ENCODE data around the gene NKX6-2. TPM values are rescaled to one million over a fixed set of nuclear protein-coding genes. Genes with fewer than 3 reads are reported as not detected.

Gene NKX6-2
- total RNA-seq, 1 experiment from 2014 or later, result not detected

- Histone ChIP-seq H3K4me3 (ENCODE audit: low read depth, low read length) (no peak overlapping the region), H3K9me3 (no peaks in the 10 kb centered on the region), H3K36me3 (ENCODE audit: control insufficient read depth, insufficient read depth, low read length) (peaks cover 2% of the 10 kb centered on the region; the same call in 1 of the 2 replicates), H3K4me1 (no peaks in the 10 kb centered on the region), H3K27me3 (replicated peaks; ENCODE audit: control insufficient read depth, insufficient read depth, low read length) (no peaks in the 10 kb centered on the region)
- TF ChIP-seq CTCF (IDR thresholded peaks at IDR 0.05; ENCODE audit: insufficient read depth in 1 of 2, low read depth in 1 of 2, low read length in 1 of 2, severe bottlenecking in 1 of 2, unreplicated experiment in 1 of 2), result no peak
- ChIA-PET POLR2A (no interaction called here), CTCF (no interaction called here)
- Mint-ChIP-seq H3K4me1 (ENCODE audit: low read depth, unreplicated experiment) (no peaks in the 10 kb centered on the region), H3K27ac (ENCODE audit: unreplicated experiment) (no peak overlapping the region), H3K27me3 (ENCODE audit: insufficient read depth, unreplicated experiment) (no peaks in the 10 kb centered on the region), H3K36me3 (ENCODE audit: insufficient read depth, unreplicated experiment) (peaks cover 14% of the 10 kb centered on the region), H3K9me3 (ENCODE audit: unreplicated experiment) (peaks cover 14% of the 10 kb centered on the region), H3K4me3 (ENCODE audit: unreplicated experiment) (no peak overlapping the region)
- intact Hi-C loops (cut with micrococcal nuclease; ENCODE audit: unreplicated experiment), result no loop called here
- BruUV-seq (replicated peaks), result no TSS peak
- no peak for DNase-seq
These were observed 32.4 kb downstream of the NKX6-2 start for GRCh38 chr10:132753596-132753995.

GRCh38 chr10:132752961-132753360, 33.0 kb downstream of the NKX6-2 start:
- TF ChIP-seq CTCF (IDR thresholded peaks at IDR 0.05; ENCODE audit: insufficient read depth in 1 of 2, low read depth in 1 of 2, low read length in 1 of 2, severe bottlenecking in 1 of 2, unreplicated experiment in 1 of 2), result no peak
- H3K4me3 ChIP-seq (ENCODE audit: low read depth, low read length), result no peak overlapping the region
- ChIA-PET CTCF (no interaction called here), POLR2A (no interaction called here)
- Mint-ChIP-seq H3K27ac (ENCODE audit: unreplicated experiment) (no peak overlapping the region), H3K4me1 (ENCODE audit: low read depth, unreplicated experiment) (no peaks in the 10 kb centered on the region), H3K4me3 (ENCODE audit: unreplicated experiment) (no peak overlapping the region), H3K36me3 (ENCODE audit: insufficient read depth, unreplicated experiment) (peaks cover 14% of the 10 kb centered on the region), H3K9me3 (ENCODE audit: unreplicated experiment) (peaks cover 14% of the 10 kb centered on the region), H3K27me3 (ENCODE audit: insufficient read depth, unreplicated experiment) (no peaks in the 10 kb centered on the region)
- H3K4me1 ChIP-seq, result no peaks in the 10 kb centered on the region
- no peaks in the 10 kb centered on the region for H3K9me3 ChIP-seq
- no TSS peak for BruUV-seq (replicated peaks)
- H3K27me3 ChIP-seq (replicated peaks; ENCODE audit: control insufficient read depth, insufficient read depth, low read length), result no peaks in the 10 kb centered on the region
- H3K36me3 ChIP-seq (ENCODE audit: control insufficient read depth, insufficient read depth, low read length), result peaks cover 2% of the 10 kb centered on the region; the same call in 1 of the 2 replicates
- intact Hi-C loops (cut with micrococcal nuclease; ENCODE audit: unreplicated experiment), result no loop called here
- no peak for DNase-seq

GRCh38 chr10:132752378-132752777, 33.6 kb downstream of the NKX6-2 start:
- no peaks in the 10 kb centered on the region for H3K4me1 Mint-ChIP-seq (ENCODE audit: low read depth, unreplicated experiment)
- ChIA-PET CTCF (no interaction called here), POLR2A (no interaction called here)
- H3K4me1 ChIP-seq, result no peaks in the 10 kb centered on the region
- peaks cover 14% of the 10 kb centered on the region for H3K36me3 Mint-ChIP-seq (ENCODE audit: insufficient read depth, unreplicated experiment)
- H3K9me3 ChIP-seq, result no peaks in the 10 kb centered on the region
- TF ChIP-seq CTCF (IDR thresholded peaks at IDR 0.05; ENCODE audit: insufficient read depth in 1 of 2, low read depth in 1 of 2, low read length in 1 of 2, severe bottlenecking in 1 of 2, unreplicated experiment in 1 of 2), result no peak
- peaks cover 14% of the 10 kb centered on the region for H3K9me3 Mint-ChIP-seq (ENCODE audit: unreplicated experiment)
- H3K4me3 ChIP-seq (ENCODE audit: low read depth, low read length), result no peak overlapping the region
- no peaks in the 10 kb centered on the region for H3K27me3 ChIP-seq (replicated peaks; ENCODE audit: control insufficient read depth, insufficient read depth, low read length)
- H3K27ac Mint-ChIP-seq (ENCODE audit: unreplicated experiment), result no peak overlapping the region
- no peak overlapping the region for H3K4me3 Mint-ChIP-seq (ENCODE audit: unreplicated experiment)
- no TSS peak for BruUV-seq (replicated peaks)
- DNase-seq, result no peak
- H3K36me3 ChIP-seq (ENCODE audit: control insufficient read depth, insufficient read depth, low read length), result peaks cover 2% of the 10 kb centered on the region; the same call in 1 of the 2 replicates
- intact Hi-C loops (cut with micrococcal nuclease; ENCODE audit: unreplicated experiment), result no loop called here
- no peaks in the 10 kb centered on the region for H3K27me3 Mint-ChIP-seq (ENCODE audit: insufficient read depth, unreplicated experiment)

Data from Caco-2 (cell line).